GM10266 (cell line): ENCODE data around the gene GAPVD1.

Experiments
- DNase-seq: peaks from one replicate; pipeline ENCODE4 v3.0.0; 2012; ENCODE audit errors: extremely low spot score
- TF ChIP-seq, protein P1 (sequence below): IDR thresholded peaks from 2 replicates; pipeline ENCODE4 v1.5.1; 2012; ENCODE audit warnings: mild to moderate bottlenecking, low read depth; ENCODE audit not compliant: control insufficient read depth, insufficient read depth; ENCODE audit errors: missing control alignments

GAPVD1 gene

GRCh38 chr9:125378778-125379177, 117.2 kb downstream of the GAPVD1 start:
- DNase-seq = no peak
- TF ChIP-seq, protein P1, sequence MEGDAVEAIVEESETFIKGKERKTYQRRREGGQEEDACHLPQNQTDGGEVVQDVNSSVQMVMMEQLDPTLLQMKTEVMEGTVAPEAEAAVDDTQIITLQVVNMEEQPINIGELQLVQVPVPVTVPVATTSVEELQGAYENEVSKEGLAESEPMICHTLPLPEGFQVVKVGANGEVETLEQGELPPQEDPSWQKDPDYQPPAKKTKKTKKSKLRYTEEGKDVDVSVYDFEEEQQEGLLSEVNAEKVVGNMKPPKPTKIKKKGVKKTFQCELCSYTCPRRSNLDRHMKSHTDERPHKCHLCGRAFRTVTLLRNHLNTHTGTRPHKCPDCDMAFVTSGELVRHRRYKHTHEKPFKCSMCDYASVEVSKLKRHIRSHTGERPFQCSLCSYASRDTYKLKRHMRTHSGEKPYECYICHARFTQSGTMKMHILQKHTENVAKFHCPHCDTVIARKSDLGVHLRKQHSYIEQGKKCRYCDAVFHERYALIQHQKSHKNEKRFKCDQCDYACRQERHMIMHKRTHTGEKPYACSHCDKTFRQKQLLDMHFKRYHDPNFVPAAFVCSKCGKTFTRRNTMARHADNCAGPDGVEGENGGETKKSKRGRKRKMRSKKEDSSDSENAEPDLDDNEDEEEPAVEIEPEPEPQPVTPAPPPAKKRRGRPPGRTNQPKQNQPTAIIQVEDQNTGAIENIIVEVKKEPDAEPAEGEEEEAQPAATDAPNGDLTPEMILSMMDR = no peak

DNA sequence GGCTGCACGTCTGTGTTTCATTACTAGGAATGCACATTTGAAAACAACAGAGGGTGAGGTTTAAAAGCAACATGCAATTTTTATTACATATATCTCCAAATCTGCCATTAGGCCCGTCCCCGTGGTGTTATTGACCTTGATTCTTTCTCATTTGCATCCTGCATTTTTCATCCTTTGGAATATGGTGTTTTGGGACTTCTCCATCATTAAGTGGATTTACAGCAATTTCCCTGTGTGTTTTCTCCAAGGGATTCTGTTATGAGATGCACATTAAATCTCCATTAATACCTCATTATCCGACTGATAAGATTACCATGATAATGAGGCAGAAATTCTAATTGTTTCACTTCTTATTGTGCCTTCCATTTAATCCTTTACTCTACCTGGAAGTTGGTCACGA, 117.6 kb downstream of the GAPVD1 start:
- TF ChIP-seq, protein P1 = no peak

GRCh38 chr9:125380406-125380805, 118.8 kb downstream of the GAPVD1 start:
- DNase-seq = no peak
- TF ChIP-seq, protein P1 = no peak

More for the DNA sequence above, 117.6 kb downstream of the GAPVD1 start:
- DNase-seq = no peak

DNA sequence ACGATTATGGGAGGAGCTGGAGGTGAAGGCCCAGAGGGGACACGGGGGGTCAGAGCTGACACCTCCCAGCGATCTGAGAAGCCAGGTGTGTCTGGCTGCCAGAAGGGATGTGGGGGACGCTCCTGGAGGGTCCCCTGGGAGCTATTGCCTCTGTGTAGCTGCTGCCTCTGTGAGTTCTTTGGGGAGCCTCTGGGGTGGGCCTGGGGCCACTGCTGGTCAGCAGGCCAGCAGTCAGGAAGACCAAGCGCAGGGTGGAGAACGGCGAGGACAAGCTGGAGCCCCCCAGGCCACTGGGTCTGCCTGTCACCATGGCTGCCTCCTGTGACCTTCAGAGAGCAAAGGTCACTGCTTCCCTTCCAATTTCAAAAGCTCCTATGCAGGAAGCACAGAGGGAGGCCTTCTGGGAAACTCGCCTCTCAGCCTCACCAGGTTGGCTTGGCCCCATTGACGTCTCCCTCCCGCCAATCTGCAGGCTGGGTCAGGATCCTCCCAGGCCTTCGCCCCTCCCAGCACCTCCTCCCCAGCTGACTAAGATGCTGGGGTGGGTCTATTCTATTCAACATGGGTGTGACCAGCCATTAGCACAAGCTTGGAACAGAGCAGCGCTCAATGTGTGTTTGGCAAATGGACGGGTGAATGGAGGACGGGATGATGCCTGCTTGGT, 126.4 kb downstream of the GAPVD1 start:
- DNase-seq = no peak
- TF ChIP-seq, protein P1 = no peak

- DNase-seq = no peak
- TF ChIP-seq, protein P1 = no peak
Measured at GRCh38 chr9:125388978-125389377, 127.4 kb downstream of the GAPVD1 start.

DNA sequence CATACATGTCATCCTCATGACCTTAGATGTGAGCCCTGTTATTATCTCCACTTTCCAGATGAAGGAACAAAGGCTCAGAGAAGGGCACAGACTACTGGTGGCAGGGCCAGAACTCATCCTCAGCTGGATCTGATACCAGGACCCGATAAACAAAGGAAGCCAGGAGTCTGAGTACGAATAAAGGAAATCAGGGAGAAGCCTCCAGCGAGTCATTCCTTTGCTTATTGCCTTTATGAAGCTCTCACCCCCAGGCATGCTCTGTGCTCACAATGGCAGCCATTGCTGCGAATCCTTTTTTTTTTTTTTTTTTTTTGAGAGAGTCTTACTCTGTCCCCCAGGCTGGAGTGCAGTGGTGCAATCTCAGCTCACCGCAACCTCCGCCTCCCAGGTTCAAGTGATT, 130.1 kb downstream of the GAPVD1 start:
- TF ChIP-seq, protein P1 = no peak
- no peak for DNase-seq

DNA sequence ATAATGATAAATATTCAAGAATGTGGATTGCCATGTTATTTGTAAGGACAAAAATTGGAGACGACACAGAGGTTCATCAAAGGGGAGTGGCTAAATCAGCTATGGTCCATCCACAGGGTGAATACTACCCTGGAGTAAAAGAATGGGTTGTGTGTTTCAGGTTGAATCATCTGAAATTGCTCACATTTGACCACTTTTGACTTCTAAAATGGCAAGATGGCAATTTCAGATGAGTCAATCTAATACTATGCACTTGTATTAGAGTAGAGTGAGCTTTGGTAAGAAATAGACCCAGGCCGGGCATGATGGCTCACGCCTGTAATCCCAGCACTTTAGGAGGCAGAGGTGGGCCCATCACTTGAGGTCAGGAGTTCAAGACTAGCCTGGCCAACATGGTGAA, 131.8 kb downstream of the GAPVD1 start:
- DNase-seq = no peak
- TF ChIP-seq, protein P1 = no peak
